ENCODE measurements around the gene ROR2.

The ROR2 gene

DNA sequence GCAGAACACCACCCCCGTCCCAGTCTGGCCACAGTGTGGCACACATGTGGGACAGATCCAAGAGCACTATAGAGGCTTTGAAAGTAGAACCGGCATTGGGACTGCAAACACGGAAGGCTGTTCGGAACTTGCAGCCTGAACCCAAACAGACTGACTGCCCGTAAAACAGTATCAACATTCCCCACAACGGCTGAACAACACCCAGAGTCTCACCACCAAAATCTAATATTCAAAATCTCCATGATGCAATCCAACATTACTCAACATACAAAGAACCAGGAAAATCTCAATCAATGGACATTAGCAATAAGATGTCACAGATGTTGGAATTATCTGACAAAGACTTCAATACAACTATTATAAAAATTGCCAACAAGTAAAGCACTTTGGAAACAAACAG is 82.3 kb downstream of the ROR2 start:
- DNase-seq (ENCODE audit: low read depth): no peak
- TF ChIP-seq, protein P1, sequence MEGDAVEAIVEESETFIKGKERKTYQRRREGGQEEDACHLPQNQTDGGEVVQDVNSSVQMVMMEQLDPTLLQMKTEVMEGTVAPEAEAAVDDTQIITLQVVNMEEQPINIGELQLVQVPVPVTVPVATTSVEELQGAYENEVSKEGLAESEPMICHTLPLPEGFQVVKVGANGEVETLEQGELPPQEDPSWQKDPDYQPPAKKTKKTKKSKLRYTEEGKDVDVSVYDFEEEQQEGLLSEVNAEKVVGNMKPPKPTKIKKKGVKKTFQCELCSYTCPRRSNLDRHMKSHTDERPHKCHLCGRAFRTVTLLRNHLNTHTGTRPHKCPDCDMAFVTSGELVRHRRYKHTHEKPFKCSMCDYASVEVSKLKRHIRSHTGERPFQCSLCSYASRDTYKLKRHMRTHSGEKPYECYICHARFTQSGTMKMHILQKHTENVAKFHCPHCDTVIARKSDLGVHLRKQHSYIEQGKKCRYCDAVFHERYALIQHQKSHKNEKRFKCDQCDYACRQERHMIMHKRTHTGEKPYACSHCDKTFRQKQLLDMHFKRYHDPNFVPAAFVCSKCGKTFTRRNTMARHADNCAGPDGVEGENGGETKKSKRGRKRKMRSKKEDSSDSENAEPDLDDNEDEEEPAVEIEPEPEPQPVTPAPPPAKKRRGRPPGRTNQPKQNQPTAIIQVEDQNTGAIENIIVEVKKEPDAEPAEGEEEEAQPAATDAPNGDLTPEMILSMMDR (IDR thresholded peaks at IDR 0.05; ENCODE audit: low read length, missing control alignments): no peak
- H3K4me3 ChIP-seq (replicated peaks; ENCODE audit: low read depth, low read length): no peak overlapping the region

GRCh38 chr9:91865041-91865440 is 85.0 kb downstream of the ROR2 start:
- DNase-seq (ENCODE audit: low read depth): no peak
- TF ChIP-seq, protein P1 (IDR thresholded peaks at IDR 0.05; ENCODE audit: low read length, missing control alignments): no peak
- H3K4me3 ChIP-seq (replicated peaks; ENCODE audit: low read depth, low read length): no peak overlapping the region

DNA sequence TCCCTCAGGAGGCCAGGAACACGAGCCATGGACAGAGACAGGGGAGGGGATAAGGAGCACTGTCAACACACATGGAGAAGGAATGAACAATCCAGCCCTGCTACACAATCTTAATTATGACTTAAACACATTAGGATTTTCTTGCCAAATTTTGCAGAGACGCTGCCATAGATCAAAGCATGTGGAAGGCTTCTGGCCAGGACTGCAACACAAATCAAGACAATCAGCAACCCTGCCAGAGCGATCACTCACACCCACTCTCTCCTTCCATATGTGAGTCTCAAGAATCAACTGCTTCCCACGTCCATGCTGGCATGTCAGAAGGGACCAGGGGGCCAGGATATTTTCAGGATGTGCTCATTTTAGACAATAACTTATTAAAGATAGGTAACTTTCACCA is 85.6 kb downstream of the ROR2 start:
- TF ChIP-seq, protein P1 (IDR thresholded peaks at IDR 0.05; ENCODE audit: low read length, missing control alignments): no peak
- no peak overlapping the region for H3K4me3 ChIP-seq (replicated peaks; ENCODE audit: low read depth, low read length)
- DNase-seq (ENCODE audit: low read depth): no peak

DNA sequence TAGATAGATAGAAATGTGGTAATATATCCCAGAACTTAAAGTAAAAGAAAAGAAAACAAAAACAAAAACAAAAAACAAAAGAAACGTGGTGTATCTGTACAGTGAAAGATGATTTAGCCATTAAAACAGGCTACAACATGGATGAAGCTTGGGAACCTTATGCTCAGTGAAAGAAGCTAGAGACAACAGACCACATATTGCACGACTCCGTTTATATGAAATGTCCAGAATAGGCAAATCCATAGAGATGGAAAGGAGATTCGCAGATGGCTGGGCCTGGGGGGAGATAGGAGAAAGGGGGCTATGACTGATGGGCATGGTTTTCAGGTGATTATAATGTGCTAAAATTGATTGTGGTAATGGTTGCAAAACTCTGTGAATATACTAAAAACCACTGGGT is 86.6 kb downstream of the ROR2 start:
- DNase-seq (ENCODE audit: low read depth): no peak
- H3K4me3 ChIP-seq (replicated peaks; ENCODE audit: low read depth, low read length): no peak overlapping the region
- TF ChIP-seq, protein P1 (IDR thresholded peaks at IDR 0.05; ENCODE audit: low read length, missing control alignments): no peak

DNA sequence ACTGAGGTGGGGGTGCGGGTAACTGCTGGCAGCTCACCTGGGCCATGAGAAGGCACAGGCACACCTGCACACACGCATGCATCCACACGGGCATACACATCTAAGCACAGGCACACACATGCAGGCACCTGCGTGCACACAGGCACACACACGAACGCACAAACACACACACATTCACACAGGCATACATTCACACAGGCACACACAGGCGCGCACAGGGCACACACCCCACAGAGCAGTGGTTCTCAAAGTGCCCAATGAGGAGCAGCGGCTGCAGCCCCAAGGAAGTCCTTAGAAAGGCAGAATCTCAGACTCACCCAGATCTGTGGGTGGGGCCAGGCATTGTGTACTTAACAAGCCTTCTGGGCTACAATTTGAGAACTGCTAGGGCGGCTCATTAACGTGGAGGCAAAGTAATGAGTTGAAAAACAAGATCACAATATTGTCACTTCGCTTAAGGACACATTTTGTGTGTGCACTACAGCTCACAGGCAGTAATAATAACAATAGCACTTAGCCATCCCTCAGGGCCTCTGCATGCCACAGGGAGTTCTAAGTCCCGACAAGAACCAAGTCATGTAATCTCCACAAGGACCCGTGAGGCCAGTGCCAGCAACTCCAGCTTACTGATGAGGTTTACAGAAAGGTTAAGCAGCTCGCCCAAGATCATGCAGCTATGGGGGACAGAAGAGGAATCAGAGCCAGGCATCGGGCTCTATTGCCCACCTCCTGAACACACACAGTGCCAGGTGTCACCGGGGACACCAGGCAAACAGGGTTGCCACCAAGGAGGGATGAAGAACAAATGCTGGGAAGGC is 91.6 kb downstream of the ROR2 start:
- TF ChIP-seq, protein P1 (IDR thresholded peaks at IDR 0.05; ENCODE audit: low read length, missing control alignments): no peak
- H3K4me3 ChIP-seq (replicated peaks; ENCODE audit: low read depth, low read length): no peak overlapping the region
- no peak for DNase-seq (ENCODE audit: low read depth)

DNA sequence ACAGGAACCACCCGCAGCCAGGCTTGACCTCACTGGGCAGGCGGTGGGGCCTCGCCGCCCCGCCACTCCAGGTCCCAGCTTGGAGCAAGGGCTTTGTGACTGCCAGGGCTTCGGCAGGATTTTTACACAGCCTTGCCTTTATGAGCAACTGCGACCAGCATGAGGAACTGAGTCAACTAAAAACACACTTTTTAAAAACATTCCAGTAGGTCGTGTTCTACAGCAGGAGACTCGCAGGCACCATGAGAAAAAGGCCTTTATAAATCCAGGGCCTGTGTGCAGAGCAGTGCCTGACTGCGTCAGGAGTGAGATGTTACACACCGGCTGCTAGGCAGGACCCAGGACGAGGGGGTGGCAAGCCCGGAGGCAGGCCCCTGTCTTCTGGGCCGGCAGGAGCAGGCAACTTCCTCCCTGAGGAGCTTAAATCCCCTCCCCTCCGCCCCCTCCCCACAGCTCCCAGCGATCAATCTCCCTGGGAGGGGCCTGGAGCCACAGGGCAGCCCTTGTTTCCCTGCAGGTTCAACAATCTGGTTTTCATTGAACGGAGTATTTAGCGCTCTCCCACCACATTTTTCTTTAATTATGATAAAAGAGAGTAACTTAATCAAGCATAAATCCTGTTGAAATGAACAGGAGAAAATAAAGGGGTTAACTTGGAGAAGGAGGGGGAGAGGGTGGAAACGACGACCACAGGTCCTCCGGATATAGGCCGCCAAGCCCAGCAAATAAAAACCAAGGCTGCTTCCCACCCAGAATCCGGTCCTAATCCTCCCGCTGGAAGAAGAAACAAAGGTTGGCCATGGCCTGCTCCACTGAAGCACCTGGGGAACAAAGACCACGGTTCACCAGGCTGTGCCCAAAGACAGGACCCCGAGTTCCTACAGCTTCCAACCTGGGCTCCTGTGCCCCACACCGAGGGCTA is 92.5 kb downstream of the ROR2 start:
- DNase-seq (ENCODE audit: low read depth): no peak
- TF ChIP-seq, protein P1 (IDR thresholded peaks at IDR 0.05; ENCODE audit: low read length, missing control alignments): no peak
- H3K4me3 ChIP-seq (replicated peaks; ENCODE audit: low read depth, low read length): no peak overlapping the region

Measured in fibroblast of pulmonary artery (primary cell).